ENCODE data around the gene BIK.
"Not testable (repeated sequence)": the region's sequence is repeated elsewhere in the genome, so short reads cannot be mapped to it uniquely, and the experiment has no call there.

The BIK gene

DNA sequence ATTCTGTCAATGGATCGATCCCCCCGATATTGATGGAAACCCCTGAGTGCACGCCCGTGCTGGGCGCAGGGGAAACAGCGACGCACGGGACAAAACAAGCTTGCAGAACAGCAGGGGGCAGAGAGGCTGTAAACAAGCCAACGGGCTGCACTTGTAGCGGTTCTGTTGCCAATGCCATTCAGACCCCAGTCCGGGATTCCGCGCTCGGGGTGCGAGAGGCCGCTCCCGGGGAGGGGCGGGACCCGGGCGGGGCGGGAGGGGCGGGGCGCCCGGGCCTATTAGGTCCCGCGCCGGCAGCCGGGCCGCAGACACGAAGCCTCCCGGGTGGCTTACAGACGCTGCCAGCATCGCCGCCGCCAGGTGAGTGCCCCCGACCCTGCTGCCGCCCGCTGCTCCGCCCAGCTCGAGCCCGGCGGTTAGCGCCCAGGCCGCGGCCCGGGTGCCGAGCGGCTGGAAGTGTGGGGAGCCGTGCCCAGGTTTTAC lies at the start of gene BIK:
BIK (plus strand) TSS at position 307 of the 483 bp plus-strand sequence. CDS start 13,273 bp downstream, outside the sequence.
- DNase-seq: peak; percentile 90

- DNase-seq: no peak
Observed at GRCh38 chr22:43066134-43066533, 44.4 kb upstream of the BIK start.

DNA sequence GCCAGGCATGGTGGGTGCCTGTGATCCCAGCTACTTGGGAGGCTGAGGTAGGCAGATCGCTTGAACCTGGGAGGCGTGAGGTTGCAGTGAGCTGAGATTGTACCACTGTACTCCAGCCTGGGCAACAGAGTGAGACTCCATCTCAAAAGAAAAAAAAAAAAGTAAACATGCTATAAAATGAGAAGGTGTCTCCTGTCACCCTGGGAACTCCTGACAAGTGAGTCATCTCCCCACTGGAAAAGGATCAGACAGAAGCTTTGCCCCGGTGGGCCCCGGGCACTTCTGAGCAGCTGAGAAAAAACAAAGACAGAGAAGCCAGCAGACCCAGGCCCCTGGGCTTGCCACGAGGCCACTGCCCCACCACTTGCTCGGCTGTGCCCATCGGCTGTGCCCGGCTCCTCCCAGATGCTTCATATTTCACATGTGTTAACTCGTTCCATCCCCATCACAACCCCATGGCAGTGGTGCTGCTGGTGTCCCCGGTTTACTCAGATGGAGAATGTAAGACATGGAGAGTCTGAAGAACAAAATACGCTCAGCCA lies 43.6 kb upstream of the BIK start:
- DNase-seq: no peak

DNA sequence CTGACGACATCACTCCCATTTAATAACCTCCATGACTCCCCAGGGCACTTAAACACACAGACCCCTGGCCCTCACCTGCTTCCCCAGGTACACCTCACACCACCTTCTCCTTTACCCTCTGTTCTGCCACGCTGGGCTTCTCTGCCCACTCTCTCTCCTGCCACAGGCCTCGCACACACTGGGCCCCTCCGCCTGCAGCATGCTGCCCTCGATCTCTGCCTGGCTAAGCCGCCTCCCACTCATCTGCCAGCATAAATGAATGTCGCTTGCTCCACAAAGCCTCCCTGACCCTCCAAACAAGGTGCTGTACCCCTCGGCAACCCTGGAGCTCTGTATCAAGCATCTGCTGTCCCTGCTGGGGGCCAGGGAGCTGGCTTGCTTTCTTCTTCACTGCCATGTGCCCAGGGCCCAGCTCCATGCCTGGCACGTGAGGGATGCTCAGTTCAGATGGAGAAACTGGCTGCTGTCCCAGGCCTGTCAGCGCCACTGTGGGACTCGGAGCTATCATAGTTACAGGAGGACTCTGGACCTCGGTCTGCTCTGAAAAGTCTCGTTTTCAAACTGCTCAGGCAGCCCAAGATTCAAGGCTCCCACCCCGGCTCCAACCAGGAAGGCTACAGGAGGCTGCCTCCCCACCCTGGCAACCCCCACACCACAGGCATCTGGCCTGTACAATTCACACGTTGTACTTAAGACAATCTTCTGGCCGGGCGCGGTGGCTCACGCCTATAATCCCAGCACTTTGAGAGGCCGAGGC lies 33.3 kb upstream of the BIK start:
- no peak for DNase-seq

DNA sequence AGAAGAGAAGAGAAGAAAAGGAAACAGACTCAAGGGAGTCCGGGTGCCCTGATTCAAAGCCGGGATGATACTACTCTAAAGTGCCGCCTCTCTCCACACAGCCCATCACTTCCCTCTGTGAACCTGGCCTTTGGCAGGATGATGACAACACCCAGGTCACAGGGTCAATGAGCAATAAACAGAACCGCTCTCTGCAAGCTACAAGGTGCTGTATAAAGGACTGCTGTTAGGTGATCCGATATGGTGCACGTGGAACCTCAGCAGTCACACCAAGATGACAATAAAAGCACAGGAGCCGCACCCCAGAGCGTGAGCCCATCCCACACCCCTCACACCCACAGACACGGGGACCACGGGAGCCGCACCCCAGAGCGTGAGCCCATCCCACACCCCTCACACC lies 32.0 kb upstream of the BIK start:
- no peak for DNase-seq

DNA sequence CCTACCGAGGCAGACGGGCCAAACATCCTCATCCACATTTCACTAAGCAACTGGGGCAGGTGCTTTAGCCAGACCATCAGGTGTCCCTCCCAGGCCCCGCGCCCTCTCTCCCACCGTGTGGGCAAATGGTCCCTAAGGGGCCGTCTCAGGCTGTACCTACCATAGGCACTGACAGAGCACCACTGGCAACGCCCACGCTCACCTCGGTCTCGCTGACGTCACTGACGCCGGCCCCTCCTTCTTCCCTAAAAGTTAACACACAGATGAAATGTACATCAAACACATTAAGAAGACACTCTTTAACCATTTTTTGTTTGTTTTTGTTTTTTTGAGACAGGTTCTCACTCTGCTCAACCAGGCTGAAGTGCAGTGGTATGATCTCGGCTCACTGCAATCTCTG lies 30.8 kb upstream of the BIK start:
- DNase-seq: no peak

DNA sequence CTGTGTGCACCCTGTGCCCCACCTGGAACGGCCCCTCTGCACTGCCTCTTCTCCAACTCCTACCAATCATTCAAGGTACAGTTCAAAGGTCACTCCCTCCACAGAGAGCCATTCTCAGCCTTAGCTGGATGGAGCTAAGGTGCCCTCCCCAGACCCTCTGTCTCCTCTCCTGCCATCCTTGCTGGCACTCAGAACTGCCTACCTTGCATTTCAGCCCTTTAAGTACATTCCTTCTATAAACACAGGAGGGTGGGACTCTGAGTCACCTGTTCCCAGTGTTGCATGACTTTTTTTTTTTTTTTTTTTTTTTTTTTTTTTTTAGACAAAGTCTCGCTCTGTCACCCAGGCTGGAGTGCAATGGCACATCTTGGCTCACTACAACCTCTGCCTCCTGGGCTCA lies 29.9 kb upstream of the BIK start:
- no peak for DNase-seq

- no peak for DNase-seq
Observed at GRCh38 chr22:43081968-43082367, 28.6 kb upstream of the BIK start.

- no peak for DNase-seq
Observed at GRCh38 chr22:43085658-43086606, 24.6 kb upstream of the BIK start.

- no peak for DNase-seq
Observed at GRCh38 chr22:43088627-43088983, 21.9 kb upstream of the BIK start.

- peak; percentile 96 for DNase-seq
Observed at GRCh38 chr22:43088984-43089717, 21.4 kb upstream of the BIK start, which contains the start of gene TTLL1. Gene TTLL1 (minus strand): TSS chr22:43089391. CDS start chr22:43075586, 13,805 bp downstream.

- peak; percentile 97 for DNase-seq
Observed at GRCh38 chr22:43090130-43090789, 20.3 kb upstream of the BIK start.

DNA sequence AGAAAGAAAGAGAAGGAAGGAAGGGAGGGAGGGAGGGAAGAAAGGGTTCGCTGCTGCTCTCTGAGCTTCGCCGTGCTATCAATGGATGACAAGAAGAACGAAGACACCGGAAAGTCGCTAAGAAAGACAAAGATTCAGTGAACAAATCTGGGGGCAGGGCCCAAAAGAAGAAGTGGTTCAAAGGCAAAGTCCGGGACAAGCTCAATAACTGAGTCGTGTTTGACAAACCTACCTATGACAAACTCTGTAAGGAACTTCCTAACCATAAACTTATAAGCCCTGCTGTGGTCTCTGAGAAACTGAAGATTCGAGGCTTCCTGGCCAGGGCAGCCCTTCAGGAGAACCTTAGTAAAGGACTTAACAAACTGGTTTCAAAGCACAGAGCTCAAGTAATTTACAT lies 18.5 kb upstream of the BIK start:
- peak; percentile 50 for DNase-seq

DNA sequence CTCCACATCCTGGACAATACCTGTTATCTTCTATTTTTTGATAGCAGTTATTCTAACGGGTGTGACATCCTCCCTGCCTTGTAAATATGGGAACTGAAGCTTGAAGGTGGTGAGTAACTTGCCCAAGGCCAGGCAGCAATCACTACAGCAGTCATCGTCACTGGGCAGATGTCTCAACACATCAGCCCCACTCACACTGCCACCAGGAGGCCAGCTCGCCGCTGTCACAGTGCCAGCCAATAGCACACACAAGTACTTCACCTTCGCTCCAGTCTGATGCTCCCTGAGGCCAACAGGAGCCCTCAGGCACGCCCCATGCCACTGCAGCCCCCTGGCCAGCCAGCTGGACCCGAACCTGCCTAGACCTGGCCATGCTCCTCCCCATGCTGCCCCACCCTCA lies 16.5 kb upstream of the BIK start:
- peak; percentile 59 for DNase-seq

- no peak for DNase-seq
Observed at GRCh38 chr22:43094551-43094950, 16.0 kb upstream of the BIK start.

DNA sequence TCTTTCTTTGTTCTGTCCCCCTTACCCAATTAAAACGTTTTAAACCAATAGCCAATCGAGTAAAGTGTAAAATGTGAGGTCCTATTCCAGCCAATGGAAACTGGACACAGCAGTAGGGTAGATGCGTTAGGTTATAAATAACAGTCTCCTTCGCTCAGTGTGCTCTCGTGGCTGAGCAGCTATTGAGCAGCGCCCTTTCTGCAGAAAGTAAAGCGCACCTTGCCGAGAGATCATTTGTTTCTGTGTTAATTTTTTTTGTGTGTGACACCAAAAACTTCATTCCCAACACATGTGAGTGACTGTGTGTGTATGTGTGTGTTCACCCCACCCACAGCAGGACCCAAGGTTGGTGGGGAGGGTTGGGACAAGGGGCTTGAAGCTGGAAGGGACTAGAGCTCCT lies 14.1 kb upstream of the BIK start:
- no peak for DNase-seq

GRCh38 chr22:43098356-43098755 lies 12.2 kb upstream of the BIK start:
- DNase-seq: no peak

DNA sequence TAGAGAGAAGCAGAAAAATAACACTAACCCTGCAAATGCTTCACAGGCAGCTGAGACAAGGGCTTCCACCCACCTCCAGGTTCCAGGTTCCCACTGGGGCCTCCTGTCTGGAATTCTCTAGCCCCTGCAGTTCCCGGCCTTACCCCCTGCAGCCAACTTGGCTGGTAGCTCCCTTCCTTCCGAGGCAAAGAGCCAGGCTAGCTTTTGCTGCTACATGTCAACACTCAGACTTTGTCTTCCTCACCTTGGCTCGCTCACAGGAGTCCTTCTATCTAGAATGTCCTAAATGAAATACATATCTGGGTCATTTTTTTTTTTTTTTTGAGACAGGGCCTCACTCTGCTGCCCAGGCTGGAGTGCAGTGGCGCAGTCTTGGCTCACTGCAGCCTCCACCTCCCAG lies 11.5 kb upstream of the BIK start:
- no peak for DNase-seq

GRCh38 chr22:43100225-43100624 lies 10.3 kb upstream of the BIK start:
- no peak for DNase-seq

DNA sequence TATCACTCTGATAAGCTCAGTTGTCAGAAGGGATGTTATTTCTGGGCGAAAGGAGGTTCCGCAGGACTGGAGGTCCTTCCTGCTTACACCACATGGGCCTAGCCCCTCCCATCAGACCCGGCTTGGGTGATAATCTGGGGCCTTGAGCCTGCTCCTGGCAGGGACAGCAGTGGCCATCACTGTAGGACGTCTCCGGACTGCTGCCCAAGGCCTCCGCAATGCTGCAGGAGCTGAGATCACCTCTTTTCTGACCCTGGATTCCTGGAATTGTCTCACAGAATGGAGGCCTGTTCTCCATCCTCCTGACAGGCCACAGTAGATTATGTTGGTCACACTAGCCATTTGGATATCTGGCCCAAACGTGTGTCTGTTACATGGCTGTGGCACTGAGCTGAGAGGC lies 9.2 kb upstream of the BIK start:
- no peak for DNase-seq

GRCh38 chr22:43104056-43104625 lies 6.4 kb upstream of the BIK start:
- DNase-seq: peak; percentile 88

DNA sequence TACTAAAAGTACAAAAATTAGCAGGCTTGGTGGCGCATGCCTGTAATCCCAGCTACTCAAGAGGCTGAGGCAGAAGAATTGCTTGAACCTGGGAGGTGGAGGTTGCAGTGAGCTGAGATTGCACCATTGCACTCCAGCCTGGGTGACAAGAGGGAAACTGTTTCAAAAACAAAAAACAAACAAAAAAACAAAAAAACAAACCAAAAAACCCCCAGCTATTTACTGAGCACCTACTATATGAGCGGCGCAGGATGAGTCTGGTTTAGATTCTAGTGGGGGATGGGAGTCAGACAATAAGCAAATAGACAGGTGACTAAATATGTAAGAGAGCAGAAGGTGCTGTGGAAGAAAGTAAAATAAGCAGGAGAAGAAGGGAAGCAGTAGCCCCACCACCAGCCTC lies 5.6 kb upstream of the BIK start:
- not testable (repeated sequence) for DNase-seq

Measured in hematopoietic multipotent progenitor cell treated with erythropoietin and hydrocortisone succinate and interleukin-3 and kit ligand, for 4 days (in vitro differentiated cells).